PC-3 (cell line): ENCODE results near the gene KLHL2.
"Not testable (repeated sequence)": the region's sequence is repeated elsewhere in the genome, so short reads cannot be mapped to it uniquely, and the experiment has no call there.

ENCODE experiments used
- EZH2 ChIP-seq: fragments of 300-600 bp; sonication (generic); IDR thresholded peaks from one replicate; pipeline ENCODE4 v1.6.1; 2017; ENCODE audit warnings: antibody characterized with exemption, mild to moderate bottlenecking, low read length; ENCODE audit not compliant: unreplicated experiment
- EZH2phosphoT487 ChIP-seq: fragments of 300-600 bp; sonication (generic); IDR thresholded peaks from 2 replicates; pipeline ENCODE4 v1.6.1; 2018; ENCODE audit warnings: mild to moderate bottlenecking, antibody characterized with exemption, low read length, borderline replicate concordance
- TF ChIP-seq, protein P1 (sequence below): fragments of 300-600 bp; sonication (generic); conservative IDR thresholded peaks from 2 replicates; pipeline ENCODE4 v1.5.1; 2017; ENCODE audit warnings: antibody characterized with exemption, low read depth, mild to moderate bottlenecking, low read length

DNA sequence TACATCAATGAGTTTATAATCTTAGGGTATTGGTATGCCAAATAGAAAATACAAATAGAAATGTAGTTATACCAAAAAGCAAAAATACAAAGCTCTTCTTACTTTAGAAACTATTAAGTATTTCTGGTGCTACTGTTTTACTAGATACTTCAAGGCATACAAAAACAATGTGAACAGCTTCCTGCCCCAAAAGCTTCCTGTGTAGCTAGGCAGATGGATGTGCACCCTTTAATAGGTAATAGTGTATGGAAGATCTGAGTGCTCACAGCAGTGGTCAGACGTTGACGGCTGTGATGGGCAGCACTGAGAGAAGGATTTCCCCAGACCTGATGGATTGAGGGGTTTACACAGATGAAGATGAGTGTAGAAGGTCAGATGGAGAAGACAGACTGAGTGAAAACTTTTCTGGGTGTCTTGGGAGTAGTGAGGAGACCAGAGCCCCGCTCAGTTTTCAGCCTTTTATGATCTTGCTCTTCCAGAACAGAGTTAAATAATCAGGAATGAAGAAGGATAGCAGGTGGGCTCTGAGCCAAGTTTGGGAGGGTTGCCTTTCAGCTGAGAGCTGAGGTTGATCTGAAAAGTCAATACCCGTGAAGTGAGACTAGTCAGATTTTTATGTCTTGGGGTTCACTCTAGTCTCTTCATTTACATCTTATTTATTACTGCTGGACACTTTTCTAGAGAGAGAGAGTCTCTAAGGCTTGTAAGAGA lies 22.3 kb downstream of the KLHL2 start:
- TF ChIP-seq EZH2, EZH2phosphoT487: not testable (repeated sequence)
- TF ChIP-seq, protein P1, sequence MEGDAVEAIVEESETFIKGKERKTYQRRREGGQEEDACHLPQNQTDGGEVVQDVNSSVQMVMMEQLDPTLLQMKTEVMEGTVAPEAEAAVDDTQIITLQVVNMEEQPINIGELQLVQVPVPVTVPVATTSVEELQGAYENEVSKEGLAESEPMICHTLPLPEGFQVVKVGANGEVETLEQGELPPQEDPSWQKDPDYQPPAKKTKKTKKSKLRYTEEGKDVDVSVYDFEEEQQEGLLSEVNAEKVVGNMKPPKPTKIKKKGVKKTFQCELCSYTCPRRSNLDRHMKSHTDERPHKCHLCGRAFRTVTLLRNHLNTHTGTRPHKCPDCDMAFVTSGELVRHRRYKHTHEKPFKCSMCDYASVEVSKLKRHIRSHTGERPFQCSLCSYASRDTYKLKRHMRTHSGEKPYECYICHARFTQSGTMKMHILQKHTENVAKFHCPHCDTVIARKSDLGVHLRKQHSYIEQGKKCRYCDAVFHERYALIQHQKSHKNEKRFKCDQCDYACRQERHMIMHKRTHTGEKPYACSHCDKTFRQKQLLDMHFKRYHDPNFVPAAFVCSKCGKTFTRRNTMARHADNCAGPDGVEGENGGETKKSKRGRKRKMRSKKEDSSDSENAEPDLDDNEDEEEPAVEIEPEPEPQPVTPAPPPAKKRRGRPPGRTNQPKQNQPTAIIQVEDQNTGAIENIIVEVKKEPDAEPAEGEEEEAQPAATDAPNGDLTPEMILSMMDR, result not testable (repeated sequence)
